Testis (tissue), 3 donors: ENCODE results near the gene PSAPL1. TPM values are rescaled to one million over a fixed set of nuclear protein-coding genes. Genes with fewer than 3 reads are reported as not detected.

Source experiments
- DNase-seq: peaks from one replicate; pipeline ENCODE4 v3.0.0-alpha.2; 2019
- H3K27ac ChIP-seq, 2 donors: fragments of 200-600 bp; sonication (generic); one replicate each; pipeline ENCODE4 v1.5.1; 2019
- H3K27me3 ChIP-seq: fragments of 200-600 bp; sonication (generic); one replicate; pipeline ENCODE4 v1.5.1; 2019
- H3K36me3 ChIP-seq: fragments of 200-600 bp; sonication (generic); one replicate; pipeline ENCODE4 v1.5.1; 2017; ENCODE audit warnings: low read depth; ENCODE audit errors: missing control alignments
- H3K4me1 ChIP-seq: fragments of 200-600 bp; sonication (generic); one replicate; pipeline ENCODE4 v1.5.1; 2019
- H3K4me3 ChIP-seq, 2 donors: fragments of 200-600 bp; sonication (generic); one replicate each; pipeline ENCODE4 v1.5.1; 2017 to 2019
- H3K9me3 ChIP-seq: fragments of 200-600 bp; sonication (generic); one replicate; pipeline ENCODE4 v1.5.1; 2017
- CTCF ChIP-seq, 3 experiments: fragments of 450-650 bp in 2 of 3; fragments of 200-600 bp in 1 of 3; sonication (generic) in 1 of 3; IDR thresholded peaks; one replicate each; pipeline ENCODE4 v1.5.1; 2016 to 2019; ENCODE audit warnings: antibody characterized with exemption in 3 of 3, mild to moderate bottlenecking in 2 of 3, moderate library complexity in 1 of 3
- POLR2A ChIP-seq: fragments of 450-650 bp; IDR thresholded peaks from one replicate; pipeline ENCODE4 v1.6.1; 2017; ENCODE audit warnings: antibody characterized with exemption, mild to moderate bottlenecking, moderate library complexity
- WGBS, 2 donors: methylation state at CpG; one replicate each; pipeline ENCODE4 v1.1.5; 2018; 5-methylcytosine and 5-hydroxymethylcytosine counted together
- intact Hi-C: fragments of 100-400 bp; cut with DNase I; formaldehyde crosslinking; loops from one replicate; pipeline ENCODE4 v1.15.1; 2023; ENCODE audit warnings: low total_unique reads
- polyA plus RNA-seq: library from polyadenylated mRNA; stranded (reverse); fragments of 350-450 nt; fragmentation: Illumina TruSeq; extraction: RNeasy Lipid Tissue Mini Kit (QIAGEN cat#74804); gene quantifications from one replicate; pipeline ENCODE4 v1.2.3, GENCODE V29; 2014; ENCODE audit warnings: low read depth, low replicate concordance; ENCODE audit not compliant: insufficient read depth
- total RNA-seq, 2 donors: library from RNA; depleted of rRNA; stranded (reverse); fragments of >200 nt; gene quantifications; one replicate each; pipeline ENCODE4 v1.2.3, GENCODE V29; 2016

The PSAPL1 gene
- total and polyA plus RNA-seq, 3 donors from 2014 or later = 11.0 to 19.0 (median 17.5) TPM

- Histone ChIP-seq H3K27ac (no peak overlapping the region), H3K4me1 (no peaks in the 10 kb centered on the region), H3K27me3 (no peaks in the 10 kb centered on the region), H3K4me3 (no peak overlapping the region), H3K36me3 (no peaks in the 10 kb centered on the region), H3K9me3 (no peaks in the 10 kb centered on the region)
- TF ChIP-seq POLR2A (no peak), CTCF (IDR thresholded peaks at IDR 0.05) (no peak)
- DNase-seq = no peak
- intact Hi-C loops = no loop called here
- 45 to 62% methylated on average over 16 of the region's 16 CpGs for WGBS, 2 donors
Observed at GRCh38 chr4:7448036-7448435, 13.3 kb upstream of the PSAPL1 start.

GRCh38 chr4:7447236-7447635, 12.5 kb upstream of the PSAPL1 start:
- Histone ChIP-seq H3K4me1 (no peaks in the 10 kb centered on the region), H3K27ac (no peak overlapping the region), H3K36me3 (no peaks in the 10 kb centered on the region), H3K9me3 (no peaks in the 10 kb centered on the region), H3K4me3 (no peak overlapping the region), H3K27me3 (no peaks in the 10 kb centered on the region)
- no peak for TF ChIP-seq POLR2A
- TF ChIP-seq CTCF (IDR thresholded peaks at IDR 0.05) = no peak
- intact Hi-C loops = no loop called here
- WGBS, 2 donors = 80 to 87% methylated on average over 3 of the region's 3 CpGs
- DNase-seq = no peak

- DNase-seq = no peak
- Histone ChIP-seq H3K9me3 (no peaks in the 10 kb centered on the region), H3K27me3 (no peaks in the 10 kb centered on the region), H3K4me3 (no peak overlapping the region), H3K36me3 (no peaks in the 10 kb centered on the region), H3K4me1 (no peaks in the 10 kb centered on the region), H3K27ac (no peak overlapping the region)
- no peak for TF ChIP-seq CTCF (IDR thresholded peaks at IDR 0.05)
- TF ChIP-seq POLR2A = no peak
- 82 to 89% methylated on average over 12 of the region's 12 CpGs for WGBS, 2 donors
- intact Hi-C loops = no loop called here
Observed at GRCh38 chr4:7444731-7445130, 10.0 kb upstream of the PSAPL1 start.

- no peaks in the 10 kb centered on the region for H3K9me3 ChIP-seq
- H3K4me1 ChIP-seq = no peaks in the 10 kb centered on the region
- H3K27ac ChIP-seq = no peak overlapping the region
- TF ChIP-seq CTCF (IDR thresholded peaks at IDR 0.05) (no peak), POLR2A (no peak)
- intact Hi-C loops = no loop called here
- no peak for DNase-seq
- no peaks in the 10 kb centered on the region for H3K27me3 ChIP-seq
- no peak overlapping the region for H3K4me3 ChIP-seq
- no peaks in the 10 kb centered on the region for H3K36me3 ChIP-seq
- WGBS, 2 donors = 76 to 93% methylated on average over 3 of the region's 3 CpGs
Observed at GRCh38 chr4:7444314-7444713, 9.6 kb upstream of the PSAPL1 start.

GRCh38 chr4:7442574-7443162, 7.9 kb upstream of the PSAPL1 start:
- H3K36me3 ChIP-seq = no peaks in the 10 kb centered on the region
- H3K27me3 ChIP-seq = no peaks in the 10 kb centered on the region
- 77 to 84% methylated on average over 7 to 15 of the region's 15 CpGs for WGBS, 2 donors
- H3K4me1 ChIP-seq = no peaks in the 10 kb centered on the region
- DNase-seq = no peak
- H3K4me3 ChIP-seq = no peak overlapping the region
- no peak overlapping the region for H3K27ac ChIP-seq
- no peak for TF ChIP-seq CTCF (IDR thresholded peaks at IDR 0.05)
- no peak for TF ChIP-seq POLR2A
- intact Hi-C loops = no loop called here
- H3K9me3 ChIP-seq = no peaks in the 10 kb centered on the region
